SK-N-SH (cell line): Measurements from ENCODE around the gene PTGFRN. TPM values are rescaled to one million over a fixed set of nuclear protein-coding genes. Genes with fewer than 3 reads are reported as not detected.
"Not testable (repeated sequence)": the region's sequence is repeated elsewhere in the genome, so short reads cannot be mapped to it uniquely, and the experiment has no call there.

Experiments
- CTCF ChIA-PET: fragments of 300-600, 350-600 bp; formaldehyde crosslinking; extraction: SDS; loops from one replicate; lab custom pipeline; 2021; lab: Yijun Ruan, JAX
- POLR2A ChIA-PET: fragments of 350-600 bp; sonication (Branson Sonifier 250); formaldehyde crosslinking; extraction: SDS; loops from one replicate; lab custom pipeline; 2020; ENCODE audit warnings: antibody characterized with exemption, inconsistent platforms; lab: Yijun Ruan, JAX
- DNase-seq: peaks from one replicate; pipeline ENCODE4 v3.0.0; 2012
- H2AFZ ChIP-seq: fragments of 200-600 bp; sonication (generic); 2 replicates; pipeline ENCODE4 v1.8.1; 2016; ENCODE audit warnings: antibody characterized with exemption, mild to moderate bottlenecking, low read depth
- H3F3A ChIP-seq: fragments of 200-600 bp; sonication (generic); replicated peaks from 2 replicates; pipeline ENCODE3; 2016; ENCODE audit warnings: antibody characterized with exemption, mild to moderate bottlenecking; ENCODE audit not compliant: insufficient read depth
- H3K27ac ChIP-seq, 2 experiments: fragments of 200-500 bp in 1 of 2; fragments of 200-600 bp in 1 of 2; sonication (Bioruptor generic) in 1 of 2; sonication (generic), shearing (Covaris generic) in 1 of 2; 2 replicates each; pipeline versions ENCODE4 v1.5.1 to v1.6.1; 2014 to 2016; ENCODE audit warnings: low read depth in 2 of 2, inconsistent platforms in 1 of 2, low read length in 1 of 2, mild to moderate bottlenecking in 1 of 2, mixed read lengths in 1 of 2
- H3K27me3 ChIP-seq: fragments of 200-600 bp; sonication (generic), shearing (Covaris generic); 2 replicates; pipeline ENCODE4 v1.6.1; 2016; ENCODE audit warnings: mixed run types; ENCODE audit not compliant: insufficient read depth
- H3K36me3 ChIP-seq, 2 experiments: fragments of 200-500 bp in 1 of 2; fragments of 200-600 bp in 1 of 2; sonication (Bioruptor generic) in 1 of 2; sonication (generic) in 1 of 2; replicated peaks in 1 of 2; 2 replicates each; pipeline versions ENCODE3 to v1.5.1; 2014 to 2016; ENCODE audit warnings: low read length in 1 of 2, mild to moderate bottlenecking in 1 of 2; ENCODE audit not compliant: insufficient read depth in 2 of 2, control insufficient read depth in 1 of 2
- H3K4me1 ChIP-seq, 2 experiments: fragments of 200-500 bp in 1 of 2; fragments of 200-600 bp in 1 of 2; sonication (Bioruptor generic) in 1 of 2; sonication (generic), shearing (Covaris generic) in 1 of 2; 2 replicates each; pipeline versions ENCODE4 v1.5.1 to v1.6.1; 2014 to 2016; ENCODE audit warnings: low read depth in 1 of 2, low read length in 1 of 2, mixed run types in 1 of 2; ENCODE audit not compliant: insufficient read depth in 2 of 2, control insufficient read depth in 1 of 2
- H3K4me2 ChIP-seq: fragments of 200-600 bp; sonication (generic), shearing (Covaris generic); 2 replicates; pipeline ENCODE4 v1.6.1; 2017; ENCODE audit warnings: mixed run types
- H3K4me3 ChIP-seq, 2 experiments: fragments of 200-500 bp in 1 of 2; fragments of 200-600 bp in 1 of 2; sonication (Bioruptor generic) in 1 of 2; sonication (generic), shearing (Covaris generic) in 1 of 2; 2 replicates each; pipeline versions ENCODE4 v1.5.1 to v1.8.1; 2014 to 2016; ENCODE audit warnings: low read depth in 2 of 2, inconsistent platforms in 1 of 2, low read length in 1 of 2, mild to moderate bottlenecking in 1 of 2, mixed read lengths in 1 of 2, moderate library complexity in 1 of 2
- H3K79me2 ChIP-seq: fragments of 200-600 bp; sonication (generic); 2 replicates; pipeline ENCODE4 v1.8.1; 2017; ENCODE audit warnings: mild to moderate bottlenecking; ENCODE audit not compliant: insufficient read depth
- H3K9ac ChIP-seq: fragments of 200-600 bp; sonication (generic); 2 replicates; pipeline ENCODE4 v1.6.1; 2017; ENCODE audit warnings: mixed run types
- H3K9me2 ChIP-seq: fragments of 200-600 bp; sonication (generic); 2 replicates; pipeline ENCODE4 v1.6.1; 2017; ENCODE audit warnings: mixed run types
- H3K9me3 ChIP-seq: fragments of 200-600 bp; sonication (generic); 2 replicates; pipeline ENCODE4 v1.6.1; 2017; ENCODE audit warnings: mixed run types, mild to moderate bottlenecking, moderate library complexity
- H4K20me1 ChIP-seq: fragments of 200-600 bp; sonication (generic); 2 replicates; pipeline ENCODE4 v1.6.1; 2017; ENCODE audit warnings: mild to moderate bottlenecking, mixed run types; ENCODE audit not compliant: insufficient read depth
- CHD2 ChIP-seq: fragments of 150-350 bp; IDR thresholded peaks from 2 replicates; pipeline ENCODE4 v1.6.1; 2018; ENCODE audit warnings: low read length; ENCODE audit not compliant: partially characterized antibody
- CTCF ChIP-seq: fragments of 200-600 bp; sonication (generic); IDR thresholded peaks from 2 replicates; pipeline ENCODE4 v1.6.1; 2017; ENCODE audit warnings: antibody characterized with exemption, mild to moderate bottlenecking, moderate library complexity
- EP300 ChIP-seq, 2 experiments: IDR thresholded peaks; 2 replicates each; pipeline versions ENCODE4 v1.4.0 to v1.6.1; 2012; ENCODE audit warnings: borderline replicate concordance in 1 of 2, low read depth in 1 of 2, low read length in 1 of 2
- MAX ChIP-seq: IDR thresholded peaks from 2 replicates; pipeline ENCODE4 v1.4.0; 2012; ENCODE audit warnings: low read depth
- MEF2A ChIP-seq: IDR thresholded peaks from 2 replicates; pipeline ENCODE4 v1.4.0; 2012; ENCODE audit warnings: low read depth, borderline replicate concordance
- MXI1 ChIP-seq: IDR thresholded peaks from 2 replicates; pipeline ENCODE4 v1.6.1; 2012; ENCODE audit warnings: mild to moderate bottlenecking, low read depth, low read length, improper control_type of control experiment
- NRF1 ChIP-seq: IDR thresholded peaks from 2 replicates; pipeline ENCODE4 v1.6.1; 2012; ENCODE audit warnings: low read depth, mild to moderate bottlenecking, low read length
- RFX5 ChIP-seq: IDR thresholded peaks from 2 replicates; pipeline ENCODE4 v1.6.1; 2012; ENCODE audit warnings: mild to moderate bottlenecking, improper control_type of control experiment, low read length
- SMC3 ChIP-seq: IDR thresholded peaks from 2 replicates; pipeline ENCODE4 v1.6.1; 2012; ENCODE audit warnings: low read depth, low read length, improper control_type of control experiment
- TAF1 ChIP-seq: IDR thresholded peaks from 2 replicates; pipeline ENCODE4 v1.6.1; 2012; ENCODE audit warnings: low read depth, mild to moderate bottlenecking, low read length, moderate library complexity, borderline replicate concordance
- TCF12 ChIP-seq: IDR thresholded peaks from 2 replicates; pipeline ENCODE4 v1.4.0; 2012
- TEAD4 ChIP-seq: IDR thresholded peaks from 2 replicates; pipeline ENCODE4 v1.4.0; 2012; ENCODE audit warnings: mild to moderate bottlenecking, borderline replicate concordance; ENCODE audit not compliant: insufficient read depth
- YY1 ChIP-seq: IDR thresholded peaks from 2 replicates; pipeline ENCODE4 v1.4.0; 2012; ENCODE audit warnings: low read depth, mild to moderate bottlenecking
- ZBTB33 ChIP-seq: IDR thresholded peaks from 2 replicates; pipeline ENCODE4 v1.4.0; 2012; ENCODE audit warnings: low read depth, borderline replicate concordance
- WGBS: methylation state at CpG from one replicate; pipeline ENCODE4 v1.1.6; 2017; ENCODE audit warnings: low lambda C conversion rate; 5-methylcytosine and 5-hydroxymethylcytosine counted together
- polyA plus RNA-seq, 3 experiments: library from polyadenylated mRNA; depleted of rRNA; stranded (reverse); fragments of >200 nt; gene quantifications; 2 replicates each; pipeline ENCODE4 v1.2.3, GENCODE V29; 2012

Gene PTGFRN
- polyA plus RNA-seq, 1 of the 3 experiments (the other 2 are of a cell fraction) = 22.4 TPM

GRCh38 chr1:116938216-116938615 lies 28.5 kb downstream of the PTGFRN start:
- Histone ChIP-seq H3K4me1 (peaks cover 0 to 6% of the 10 kb centered on the region in 2 experiments; a peak in 1 of 4 replicates), H4K20me1 (no peaks in the 10 kb centered on the region), H3K9ac (no peak overlapping the region), H3K79me2 (no peaks in the 10 kb centered on the region), H3K4me3 (no peak overlapping the region), H3F3A (no peaks in the 10 kb centered on the region), H3K9me2 (no peaks in the 10 kb centered on the region), H3K27me3 (no peaks in the 10 kb centered on the region), H3K4me2 (no peak overlapping the region), H3K27ac (no peak overlapping the region), H3K9me3 (no peaks in the 10 kb centered on the region), H3K36me3 (no peaks in the 10 kb centered on the region), H2AFZ (no peak overlapping the region)
- no peak for DNase-seq
- WGBS = 88% methylated on average over 11 of the region's 11 CpGs
- TF ChIP-seq MXI1 (no peak), SMC3 (no peak), RFX5 (no peak), NRF1 (no peak), MAX (no peak), CTCF (no peak), ZBTB33 (no peak), MEF2A (no peak), YY1 (no peak), TEAD4 (no peak), CHD2 (no peak), EP300 (IDR thresholded peaks at IDR 0.05; ENCODE audit: borderline replicate concordance in 1 of 2, low read depth in 1 of 2, low read length in 1 of 2) (no peak), TCF12 (no peak), TAF1 (no peak)
- ChIA-PET CTCF (no interaction called here), POLR2A (no interaction called here)

GRCh38 chr1:116939780-116940543 lies 30.2 kb downstream of the PTGFRN start:
- H3K9ac ChIP-seq, H3K27me3 ChIP-seq, H3K9me2 ChIP-seq, H3K36me3 ChIP-seq, H3F3A ChIP-seq, H3K4me3 ChIP-seq, H3K27ac ChIP-seq, DNase-seq, H4K20me1 ChIP-seq, H3K79me2 ChIP-seq, H3K9me3 ChIP-seq, H3K4me2 ChIP-seq, H2AFZ ChIP-seq, H3K4me1 ChIP-seq, POLR2A ChIA-PET: not testable (repeated sequence)
- 54% methylated on average over 6 of the region's 6 CpGs for WGBS
- CTCF ChIA-PET = interaction anchor here (0.6 to 0.7 kb wide), 2 partner anchors 11 to 244 kb away, joined by 3 read pairs; no protein-coding TSS in a partner anchor
